ENCODE measurements around the gene NWD2.

Gene NWD2

GRCh38 chr4:37471971-37472370, 227.4 kb downstream of the NWD2 start:
- TF ChIP-seq POLR2AphosphoS5 (IDR thresholded peaks at IDR 0.05; ENCODE audit: low read depth, low read length), result no peak
- TF ChIP-seq TAF1 (IDR thresholded peaks at IDR 0.05; ENCODE audit: borderline replicate concordance, insufficient read depth, low read length), result no peak
- no peak for TF ChIP-seq SIN3A (IDR thresholded peaks at IDR 0.05; ENCODE audit: borderline replicate concordance, insufficient read depth, low read length)
- TF ChIP-seq REST (IDR thresholded peaks at IDR 0.05; ENCODE audit: insufficient read depth in 1 of 2, low read depth in 2 of 2, low read length in 2 of 2), result no peak
- no peak for TF ChIP-seq FOXP2 (optimal IDR thresholded peaks at IDR 0.05; ENCODE audit: borderline replicate concordance, extremely low read depth, extremely low read length, insufficient read depth)

- TF ChIP-seq SIN3A (IDR thresholded peaks at IDR 0.05; ENCODE audit: borderline replicate concordance, insufficient read depth, low read length), result no peak
- no peak for TF ChIP-seq POLR2AphosphoS5 (IDR thresholded peaks at IDR 0.05; ENCODE audit: low read depth, low read length)
- no peak for TF ChIP-seq FOXP2 (optimal IDR thresholded peaks at IDR 0.05; ENCODE audit: borderline replicate concordance, extremely low read depth, extremely low read length, insufficient read depth)
- no peak for TF ChIP-seq TAF1 (IDR thresholded peaks at IDR 0.05; ENCODE audit: borderline replicate concordance, insufficient read depth, low read length)
- no peak for TF ChIP-seq REST (IDR thresholded peaks at IDR 0.05; ENCODE audit: insufficient read depth in 1 of 2, low read depth in 2 of 2, low read length in 2 of 2)
Measured at GRCh38 chr4:37473807-37474206, 229.3 kb downstream of the NWD2 start.

GRCh38 chr4:37475087-37475486, 230.5 kb downstream of the NWD2 start:
- TF ChIP-seq REST (IDR thresholded peaks at IDR 0.05; ENCODE audit: insufficient read depth in 1 of 2, low read depth in 2 of 2, low read length in 2 of 2), result no peak
- TF ChIP-seq SIN3A (IDR thresholded peaks at IDR 0.05; ENCODE audit: borderline replicate concordance, insufficient read depth, low read length), result no peak
- TF ChIP-seq POLR2AphosphoS5 (IDR thresholded peaks at IDR 0.05; ENCODE audit: low read depth, low read length), result no peak
- no peak for TF ChIP-seq FOXP2 (optimal IDR thresholded peaks at IDR 0.05; ENCODE audit: borderline replicate concordance, extremely low read depth, extremely low read length, insufficient read depth)
- no peak for TF ChIP-seq TAF1 (IDR thresholded peaks at IDR 0.05; ENCODE audit: borderline replicate concordance, insufficient read depth, low read length)

GRCh38 chr4:37475776-37476175, 231.2 kb downstream of the NWD2 start:
- TF ChIP-seq FOXP2 (optimal IDR thresholded peaks at IDR 0.05; ENCODE audit: borderline replicate concordance, extremely low read depth, extremely low read length, insufficient read depth) (no peak), POLR2AphosphoS5 (IDR thresholded peaks at IDR 0.05; ENCODE audit: low read depth, low read length) (no peak), REST (IDR thresholded peaks at IDR 0.05; ENCODE audit: insufficient read depth in 1 of 2, low read depth in 2 of 2, low read length in 2 of 2) (no peak), TAF1 (IDR thresholded peaks at IDR 0.05; ENCODE audit: borderline replicate concordance, insufficient read depth, low read length) (no peak)

- no peak for TF ChIP-seq POLR2AphosphoS5 (IDR thresholded peaks at IDR 0.05; ENCODE audit: low read depth, low read length)
- no peak for TF ChIP-seq FOXP2 (optimal IDR thresholded peaks at IDR 0.05; ENCODE audit: borderline replicate concordance, extremely low read depth, extremely low read length, insufficient read depth)
- no peak for TF ChIP-seq TAF1 (IDR thresholded peaks at IDR 0.05; ENCODE audit: borderline replicate concordance, insufficient read depth, low read length)
- TF ChIP-seq SIN3A (IDR thresholded peaks at IDR 0.05; ENCODE audit: borderline replicate concordance, insufficient read depth, low read length), result no peak
- TF ChIP-seq REST (IDR thresholded peaks at IDR 0.05; ENCODE audit: insufficient read depth in 1 of 2, low read depth in 2 of 2, low read length in 2 of 2), result no peak
Measured at GRCh38 chr4:37476256-37476655, 231.7 kb downstream of the NWD2 start.

Measured in PFSK-1 (cell line).